ENCODE measurements around the gene MID1IP1.

- TF ChIP-seq CTCF (IDR thresholded peaks at IDR 0.05) (no peak), POLR2A (IDR thresholded peaks at IDR 0.05) (no peak)
These were observed 49.7 kb downstream of the MID1IP1 start for GRCh38 chrX:38850807-38851544.
